Stimulated activated CD8-positive, alpha-beta memory T cell treated with anti-CD3 and anti-CD28 coated beads, Interleukin-12 subunit alpha, Interleukin-12 subunit beta, amount 100 ng/mL, for 24 hours (primary cell): Measurements from ENCODE around the gene LACTBL1.
"Not testable (repeated sequence)": the region's sequence is repeated elsewhere in the genome, so short reads cannot be mapped to it uniquely, and the experiment has no call there.

Experiments
- DNase-seq: peaks from one replicate; pipeline ENCODE4 v3.0.0-alpha.2; 2020; ENCODE audit errors: extremely low read depth

Gene LACTBL1

GRCh38 chr1:22976461-22977243 lies 4.0 kb upstream of the LACTBL1 start:
- peak; percentile 3 for DNase-seq

DNA sequence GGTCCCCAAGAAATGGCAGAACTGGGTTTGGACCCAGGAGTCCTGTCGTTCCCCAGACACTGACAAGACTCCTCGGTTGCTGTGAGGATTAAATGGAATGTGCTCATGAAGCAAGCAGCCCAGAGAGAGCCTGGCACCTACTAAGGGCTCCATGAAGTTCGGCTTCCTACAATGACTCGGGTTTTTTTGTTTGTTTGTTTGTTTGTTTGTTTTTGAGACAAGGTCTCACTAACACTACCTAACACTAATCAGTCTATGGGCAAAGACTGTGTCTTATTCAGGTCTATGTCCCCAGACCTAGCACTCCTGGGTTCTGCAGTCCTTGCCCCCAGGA lies 3.4 kb upstream of the LACTBL1 start:
- no peak for DNase-seq

GRCh38 chr1:22975694-22976093 lies 3.0 kb upstream of the LACTBL1 start:
- DNase-seq = no peak

DNA sequence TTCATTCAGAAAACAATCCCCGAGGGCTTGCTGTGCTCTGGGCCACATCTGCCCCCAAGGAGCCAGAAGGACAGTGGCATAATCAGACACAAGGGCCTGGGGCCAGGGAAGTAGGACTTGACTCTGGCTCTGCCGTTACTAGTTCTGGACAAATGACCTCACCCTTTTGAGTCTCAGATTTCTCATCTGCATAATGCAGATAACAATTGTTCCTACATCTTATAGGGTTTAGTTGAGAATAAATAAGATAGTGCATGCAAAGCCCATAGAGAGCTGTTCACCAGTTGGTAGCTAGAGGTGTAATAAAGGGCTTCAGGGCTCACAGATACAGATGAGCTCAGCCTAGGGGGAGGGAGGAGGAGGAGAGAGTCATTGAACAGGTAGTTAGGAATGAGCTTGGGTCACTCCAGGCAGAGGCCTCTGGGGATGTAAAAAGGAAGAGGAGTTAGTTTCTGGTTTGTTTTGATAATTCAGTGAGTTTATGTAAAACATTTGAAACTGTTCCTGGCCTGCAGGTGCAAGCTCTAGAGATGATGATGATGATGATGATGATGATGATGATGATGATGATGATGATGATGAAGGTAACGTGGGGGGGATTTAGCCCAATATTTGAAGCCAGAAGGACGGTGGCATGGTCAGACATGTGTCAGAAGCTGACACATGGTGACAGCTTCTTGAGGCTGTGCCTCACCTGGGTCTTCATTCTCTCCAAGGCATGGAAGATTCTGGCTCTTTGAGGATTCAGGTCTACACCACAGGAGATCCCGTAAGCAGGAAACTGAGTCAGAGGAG lies 858 bp downstream of the LACTBL1 start:
- no peak for DNase-seq

GRCh38 chr1:22971161-22971560 lies 1.5 kb downstream of the LACTBL1 start:
- DNase-seq = no peak

DNA sequence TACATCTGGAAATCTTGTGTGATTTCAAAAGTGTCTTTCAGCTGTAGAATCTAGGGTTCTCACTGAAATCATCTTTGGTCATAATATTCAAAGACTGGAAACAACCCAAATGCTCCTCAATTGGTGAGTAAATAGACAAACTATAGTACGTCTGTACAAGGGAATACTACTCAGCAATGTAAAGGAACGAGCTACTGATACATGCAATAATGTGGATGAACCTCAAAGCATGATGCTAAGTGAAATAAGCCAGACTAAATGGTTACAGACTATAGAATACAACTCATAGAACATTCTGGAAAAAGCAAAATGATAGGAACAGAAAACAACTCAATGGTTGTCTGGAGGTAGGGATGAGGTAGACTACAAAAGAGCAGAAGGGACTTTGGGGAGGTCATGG lies 2.6 kb downstream of the LACTBL1 start:
- no peak for DNase-seq

GRCh38 chr1:22969304-22969709 lies 3.4 kb downstream of the LACTBL1 start:
- no peak for DNase-seq

GRCh38 chr1:22967833-22968232 lies 4.8 kb downstream of the LACTBL1 start:
- no peak for DNase-seq

DNA sequence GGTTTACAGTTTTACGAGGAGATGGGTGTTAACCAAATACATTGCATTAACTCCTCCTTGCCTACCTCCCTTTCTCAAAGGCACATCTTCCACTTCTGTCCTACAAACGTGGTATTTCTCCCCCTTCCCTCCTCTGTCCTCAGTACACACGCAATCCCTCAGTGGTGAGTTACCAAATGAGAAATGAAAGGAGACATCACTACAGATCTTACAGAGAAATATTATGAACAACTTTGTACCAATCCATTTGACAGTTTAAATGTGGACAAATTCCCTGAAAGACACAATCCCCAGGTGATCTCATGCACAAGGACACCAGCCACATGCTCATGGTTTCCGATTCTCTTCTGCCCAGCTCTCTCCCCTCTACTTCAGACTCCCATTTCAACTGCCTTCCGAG lies 6.4 kb downstream of the LACTBL1 start:
- DNase-seq = no peak

DNA sequence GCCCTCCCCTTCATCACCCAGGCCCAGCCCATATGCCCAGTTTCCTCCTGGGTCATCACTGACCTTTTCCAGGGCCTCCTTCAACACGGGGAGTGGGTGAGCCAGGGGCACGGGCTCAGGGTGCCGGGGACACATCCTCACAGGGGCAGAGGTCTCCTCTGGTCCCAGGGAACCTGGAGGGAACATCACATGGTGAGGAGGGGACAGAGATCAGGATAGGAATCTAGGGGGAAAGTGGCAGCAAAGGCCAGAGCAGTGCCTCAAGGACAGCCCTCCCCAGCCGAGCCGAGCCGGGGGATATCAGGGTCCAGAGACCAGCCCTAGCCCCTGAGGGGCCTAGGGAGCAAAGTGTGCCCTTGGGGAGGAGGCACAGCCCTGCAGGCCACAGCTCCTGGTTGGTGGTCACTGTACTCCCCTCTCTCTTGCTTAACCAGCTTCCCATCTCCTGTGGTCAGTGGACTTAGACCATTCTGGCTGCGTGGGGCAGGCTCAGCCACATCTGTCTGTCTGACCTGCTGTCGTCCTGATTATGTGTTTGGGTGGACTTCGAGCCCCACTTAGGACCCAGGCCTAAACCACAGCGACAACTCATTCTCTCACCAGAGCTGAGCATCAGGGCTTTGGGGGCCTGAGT lies 9.5 kb downstream of the LACTBL1 start:
- DNase-seq = no peak

GRCh38 chr1:22962558-22962957 lies 10.1 kb downstream of the LACTBL1 start:
- no peak for DNase-seq

DNA sequence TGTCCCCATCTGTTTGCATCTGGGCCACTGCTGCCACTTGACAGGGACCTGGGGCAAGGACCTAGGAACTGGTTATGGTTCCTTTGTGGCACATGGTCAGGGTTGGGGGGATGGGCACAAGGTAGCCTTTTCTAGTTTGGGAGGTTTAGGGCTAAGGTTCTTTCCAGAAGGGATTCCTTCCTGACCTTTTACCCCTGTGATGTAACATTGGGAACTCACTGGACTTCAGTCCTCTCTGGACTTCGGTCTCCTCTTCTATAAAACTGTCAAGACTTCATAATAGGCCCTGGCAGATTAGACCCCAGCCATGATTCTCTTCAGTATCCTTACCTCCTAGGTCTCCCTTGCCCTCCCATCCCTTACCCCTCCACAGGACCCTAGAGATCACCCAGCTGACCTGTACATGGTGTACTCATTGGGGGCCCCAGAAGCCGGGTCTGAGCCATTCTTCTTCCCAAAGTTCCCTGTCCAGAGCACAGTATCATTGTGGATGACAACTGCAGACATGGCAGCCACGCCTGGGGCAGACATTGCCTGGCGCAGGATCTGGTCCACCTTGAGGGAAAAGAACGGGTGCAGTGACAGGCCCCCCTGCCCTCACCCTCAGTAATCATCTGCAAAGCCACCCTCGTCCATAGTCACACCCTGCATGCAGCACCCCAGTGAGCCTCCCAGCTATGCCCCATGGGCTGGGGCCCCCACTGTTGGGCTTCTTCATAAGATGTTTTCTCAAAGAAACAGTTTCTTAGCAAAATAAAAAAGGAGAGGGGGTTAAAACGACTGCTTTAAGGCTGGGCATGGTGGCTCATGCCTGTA lies 12.9 kb downstream of the LACTBL1 start:
- no peak for DNase-seq

DNA sequence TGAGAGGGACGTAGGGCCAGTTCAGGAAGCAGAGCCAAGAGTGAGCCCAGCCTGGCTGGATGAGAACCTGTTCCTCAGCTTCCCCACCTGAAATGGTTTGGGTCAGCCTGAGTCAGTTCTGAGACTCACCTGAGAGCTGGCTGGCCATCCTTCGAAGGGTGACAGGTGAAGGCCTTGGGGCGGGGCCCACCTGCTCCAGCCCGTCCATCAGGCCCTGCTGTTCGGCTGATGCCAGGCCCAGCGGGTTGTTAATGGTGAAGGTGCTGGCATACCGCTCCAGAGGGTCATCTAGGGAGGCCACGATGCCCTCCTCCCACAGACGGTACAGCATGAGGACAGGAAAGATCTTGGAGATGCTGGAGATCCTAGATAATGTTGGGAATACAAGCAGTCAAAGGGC lies 14.1 kb downstream of the LACTBL1 start:
- DNase-seq = no peak

DNA sequence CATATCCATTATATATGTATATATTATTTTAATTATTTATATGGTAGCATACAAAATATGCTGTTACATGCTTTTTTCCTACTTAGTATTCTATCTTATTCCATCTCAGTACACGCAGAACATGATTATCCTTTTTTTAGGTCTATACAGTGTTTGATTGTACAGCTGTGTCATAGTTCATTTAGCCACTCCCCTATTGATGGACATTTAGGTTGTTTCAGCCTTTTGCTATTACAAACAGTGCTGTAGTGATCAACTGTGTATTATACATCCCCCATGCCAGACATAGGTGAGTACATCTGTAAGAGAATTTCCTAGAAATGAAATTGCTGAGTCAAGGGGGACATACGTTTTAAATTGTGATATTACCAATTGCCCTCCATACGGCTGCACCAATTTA lies 15.6 kb downstream of the LACTBL1 start:
- DNase-seq = no peak

GRCh38 chr1:22955146-22955545 lies 17.5 kb downstream of the LACTBL1 start:
- DNase-seq = no peak

DNA sequence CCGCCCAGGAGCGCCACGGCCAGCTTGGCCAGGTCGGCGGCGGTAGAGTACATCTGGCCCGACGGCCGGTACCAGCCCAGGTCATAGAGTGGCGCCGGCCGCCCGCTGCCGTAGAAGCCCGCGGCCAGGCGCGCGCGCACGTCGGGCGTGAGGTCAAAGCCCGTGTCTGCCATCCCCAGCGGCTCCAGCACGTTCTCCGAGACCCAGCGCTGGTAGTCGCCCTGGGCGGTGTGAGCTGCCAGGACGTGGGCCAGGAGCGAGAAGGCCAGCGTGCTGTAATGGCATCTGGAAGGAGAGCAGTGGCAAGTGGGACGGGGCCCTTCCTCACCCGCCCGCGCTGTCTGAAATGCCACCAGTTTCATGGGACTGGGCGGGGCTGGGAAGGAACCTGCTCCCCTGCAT lies 18.9 kb downstream of the LACTBL1 start:
- DNase-seq = no peak

- no peak for DNase-seq
These were observed 19.5 kb downstream of the LACTBL1 start for GRCh38 chr1:22953057-22953739.

DNA sequence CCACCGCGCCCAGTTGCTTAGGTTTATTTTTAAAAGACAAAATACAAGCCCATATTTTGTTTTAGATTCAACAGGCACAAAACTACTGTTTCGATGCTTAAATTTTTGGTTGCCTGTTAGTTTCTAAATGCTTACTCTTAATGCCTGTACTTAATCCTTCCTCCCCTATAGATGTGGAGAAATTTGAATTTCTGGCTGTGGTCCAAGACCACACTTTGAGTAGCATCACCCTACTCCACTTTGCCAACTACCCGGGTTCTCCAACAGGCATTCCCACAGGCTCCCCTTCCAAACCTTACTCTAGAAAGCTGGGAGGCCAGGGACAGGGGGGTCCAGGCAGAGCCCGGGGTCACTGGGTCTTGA lies 20.0 kb downstream of the LACTBL1 start:
- no peak for DNase-seq

- no peak for DNase-seq
These were observed 20.9 kb downstream of the LACTBL1 start for GRCh38 chr1:22951796-22952195.

DNA sequence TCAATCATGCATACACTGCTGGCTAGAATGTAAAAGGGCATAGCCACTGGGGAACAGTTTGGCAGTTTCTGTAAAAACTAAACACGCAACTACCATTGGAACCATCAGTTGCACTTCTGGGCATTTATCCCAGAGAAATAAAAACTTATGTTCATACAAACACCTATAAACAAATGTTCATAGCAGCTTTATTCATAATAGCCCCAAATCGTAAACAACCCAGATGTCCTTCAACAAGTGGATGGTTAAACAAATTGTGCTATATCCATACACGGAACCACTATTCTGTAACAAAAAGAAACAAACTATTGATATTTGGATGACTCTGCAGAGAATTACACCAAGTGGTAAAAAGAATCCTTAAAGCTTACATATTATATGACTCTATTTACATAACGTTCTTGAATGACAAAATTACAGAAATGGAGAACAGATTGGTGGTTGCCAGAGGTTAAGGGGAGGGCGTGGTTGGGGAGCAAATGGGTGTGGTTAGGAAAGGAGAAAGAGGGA lies 22.8 kb downstream of the LACTBL1 start:
- no peak for DNase-seq

GRCh38 chr1:22945171-22945570 lies 27.5 kb downstream of the LACTBL1 start:
- DNase-seq = not testable (repeated sequence)
